Jurkat, Clone E6-1 (cell line): Measurements from ENCODE around the gene DHRSX.
"Not testable (repeated sequence)": the region's sequence is repeated elsewhere in the genome, so short reads cannot be mapped to it uniquely, and the experiment has no call there.

Source experiments
- DNase-seq: peaks from one replicate; pipeline ENCODE4 v3.0.0-alpha.2; 2011; ENCODE audit warnings: low read depth, low spot score
- H3K4me3 ChIP-seq: 2 replicates; pipeline ENCODE4 v1.5.1; 2011; ENCODE audit warnings: mild to moderate bottlenecking, low read length, control low read depth, moderate library complexity

DHRSX gene

GRCh38 chrX:2313864-2314640 is 186.7 kb downstream of the DHRSX start:
- no peak overlapping the region for H3K4me3 ChIP-seq
- no peak for DNase-seq

GRCh38 chrX:2312061-2312591 is 188.7 kb downstream of the DHRSX start:
- not testable (repeated sequence) for DNase-seq, H3K4me3 ChIP-seq

- no peak for DNase-seq
- H3K4me3 ChIP-seq, result no peak overlapping the region
Observed at GRCh38 chrX:2311501-2311900, 189.3 kb downstream of the DHRSX start.

GRCh38 chrX:2301901-2302300 is 198.9 kb downstream of the DHRSX start:
- H3K4me3 ChIP-seq, result no peak overlapping the region
- no peak for DNase-seq

GRCh38 chrX:2299871-2300270 is 200.9 kb downstream of the DHRSX start:
- no peak for DNase-seq
- no peak overlapping the region for H3K4me3 ChIP-seq

GRCh38 chrX:2286731-2287130 is 214.0 kb downstream of the DHRSX start:
- DNase-seq, result no peak

GRCh38 chrX:2284601-2285000 is 216.2 kb downstream of the DHRSX start:
- DNase-seq, result no peak
- H3K4me3 ChIP-seq, result no peak overlapping the region

More at GRCh38 chrX:2286731-2287130, 214.0 kb downstream of the DHRSX start:
- H3K4me3 ChIP-seq, result no peak overlapping the region

- no peak overlapping the region for H3K4me3 ChIP-seq
- no peak for DNase-seq
Observed at GRCh38 chrX:2284133-2284532, 216.6 kb downstream of the DHRSX start.

- DNase-seq, result no peak
- no peak overlapping the region for H3K4me3 ChIP-seq
Observed at GRCh38 chrX:2283111-2283859, 217.5 kb downstream of the DHRSX start.

- no peak overlapping the region for H3K4me3 ChIP-seq
- no peak for DNase-seq
Observed at GRCh38 chrX:2282490-2283090, 218.2 kb downstream of the DHRSX start.

- H3K4me3 ChIP-seq, result no peak overlapping the region
- no peak for DNase-seq
Observed at GRCh38 chrX:2272337-2272736, 228.4 kb downstream of the DHRSX start.

GRCh38 chrX:2271595-2271994 is 229.2 kb downstream of the DHRSX start:
- H3K4me3 ChIP-seq, DNase-seq: not testable (repeated sequence)

GRCh38 chrX:2270783-2271182 is 230.0 kb downstream of the DHRSX start:
- not testable (repeated sequence) for H3K4me3 ChIP-seq, DNase-seq

- H3K4me3 ChIP-seq, result no peak overlapping the region
- DNase-seq, result no peak
Observed at GRCh38 chrX:2267890-2268289, 232.9 kb downstream of the DHRSX start.

- H3K4me3 ChIP-seq, result no peak overlapping the region
- DNase-seq, result no peak
Observed at GRCh38 chrX:2266445-2267349, 234.1 kb downstream of the DHRSX start.

- not testable (repeated sequence) for H3K4me3 ChIP-seq, DNase-seq
Observed at GRCh38 chrX:2265658-2266444, 234.9 kb downstream of the DHRSX start.

GRCh38 chrX:2264179-2265030 is 236.4 kb downstream of the DHRSX start:
- no peak for DNase-seq

More at GRCh38 chrX:2264179-2265030, 236.4 kb downstream of the DHRSX start:
- H3K4me3 ChIP-seq, result no peak overlapping the region
